RPMI7951 (cell line): Measurements from ENCODE around the gene GAMT. TPM values are rescaled to one million over a fixed set of nuclear protein-coding genes. Genes with fewer than 3 reads are reported as not detected.

Source experiments
- DNase-seq: peaks from one replicate; pipeline ENCODE4 v3.0.0-alpha.2; 2012; ENCODE audit warnings: low read depth
- total RNA-seq: library from RNA; depleted of rRNA; stranded (reverse); fragments of >200 nt; shearing (Covaris generic); gene quantifications from 2 replicates; pipeline ENCODE4 v1.2.3, GENCODE V29; 2014

Gene GAMT
- total RNA-seq, 1 experiment from 2014 or later, result 15.3 TPM

DNA sequence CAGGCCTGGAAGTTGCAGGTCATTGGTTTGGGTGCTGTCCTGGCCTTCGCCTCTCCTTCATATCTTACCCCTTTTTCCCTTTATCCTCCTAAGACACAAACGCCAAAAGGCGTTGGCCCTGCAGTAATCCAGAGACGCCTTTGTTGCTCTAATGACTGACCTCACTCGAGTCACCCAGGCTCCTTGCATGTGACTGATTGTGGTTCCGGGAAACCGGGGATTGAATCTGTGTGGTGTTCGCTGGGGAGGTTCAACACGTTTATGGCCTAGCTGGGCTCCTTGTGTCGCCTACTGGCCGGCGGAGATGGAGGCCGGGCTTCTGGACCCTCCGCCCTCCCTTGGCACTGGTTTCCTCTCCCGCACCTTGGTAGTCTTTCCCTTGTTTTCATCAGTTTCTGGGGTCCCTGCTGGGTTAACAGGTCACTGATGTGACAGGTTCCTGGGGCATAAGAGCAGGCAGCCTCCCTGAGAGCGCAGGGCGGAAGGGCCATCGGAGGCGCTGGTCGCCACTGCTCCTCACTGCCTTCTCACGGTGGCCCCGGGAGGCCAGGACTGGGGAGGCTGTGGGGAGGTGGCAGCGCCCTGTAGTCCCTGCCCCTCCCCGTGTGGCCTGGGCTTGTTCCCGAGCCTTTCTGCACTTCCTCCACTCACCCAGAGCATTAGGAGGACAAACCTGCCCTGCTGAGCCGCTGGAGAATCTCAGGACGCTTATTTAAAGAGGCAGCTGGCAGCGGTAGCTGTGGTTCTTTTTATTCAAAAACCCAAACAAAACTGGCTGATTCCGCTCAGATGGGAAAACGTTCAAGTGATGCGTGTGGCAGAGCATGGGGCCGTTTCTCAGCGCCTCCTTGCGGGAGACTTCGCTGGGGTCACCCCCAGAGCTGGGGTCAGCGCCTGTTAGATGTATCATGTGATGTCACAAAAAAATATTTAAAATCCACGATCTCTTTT is 35.7 kb downstream of the GAMT start:
- no peak for DNase-seq

- no peak for DNase-seq
Measured at GRCh38 chr19:1364070-1364704, 37.2 kb downstream of the GAMT start.

DNA sequence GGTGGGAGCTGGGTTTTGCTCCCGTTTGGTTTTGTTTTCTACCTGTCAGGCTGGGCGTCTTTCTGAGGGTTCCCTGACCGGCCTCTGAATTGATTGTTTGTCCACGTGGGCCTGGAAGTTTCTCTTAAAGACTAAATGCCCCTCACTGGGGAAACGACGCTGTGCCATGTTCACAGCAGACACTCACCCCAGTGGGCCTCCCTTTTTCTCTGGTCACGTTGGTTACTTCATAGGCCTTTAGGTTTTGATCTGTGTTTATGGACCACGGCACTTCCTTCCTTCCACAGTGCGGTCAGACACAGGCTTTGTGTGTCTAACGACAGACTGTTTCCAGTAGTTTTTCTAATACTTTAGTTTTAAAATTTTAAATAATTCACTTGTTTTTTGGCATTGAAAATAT is 37.7 kb downstream of the GAMT start:
- no peak for DNase-seq

- no peak for DNase-seq
Measured at GRCh38 chr19:1362387-1363257, 38.7 kb downstream of the GAMT start.

GRCh38 chr19:1361601-1362386 is 39.5 kb downstream of the GAMT start:
- peak; percentile 94 for DNase-seq

- DNase-seq, result peak; percentile 94
Measured at GRCh38 chr19:1360818-1361461, 40.4 kb downstream of the GAMT start.

GRCh38 chr19:1360126-1360817 is 41.1 kb downstream of the GAMT start:
- no peak for DNase-seq

DNA sequence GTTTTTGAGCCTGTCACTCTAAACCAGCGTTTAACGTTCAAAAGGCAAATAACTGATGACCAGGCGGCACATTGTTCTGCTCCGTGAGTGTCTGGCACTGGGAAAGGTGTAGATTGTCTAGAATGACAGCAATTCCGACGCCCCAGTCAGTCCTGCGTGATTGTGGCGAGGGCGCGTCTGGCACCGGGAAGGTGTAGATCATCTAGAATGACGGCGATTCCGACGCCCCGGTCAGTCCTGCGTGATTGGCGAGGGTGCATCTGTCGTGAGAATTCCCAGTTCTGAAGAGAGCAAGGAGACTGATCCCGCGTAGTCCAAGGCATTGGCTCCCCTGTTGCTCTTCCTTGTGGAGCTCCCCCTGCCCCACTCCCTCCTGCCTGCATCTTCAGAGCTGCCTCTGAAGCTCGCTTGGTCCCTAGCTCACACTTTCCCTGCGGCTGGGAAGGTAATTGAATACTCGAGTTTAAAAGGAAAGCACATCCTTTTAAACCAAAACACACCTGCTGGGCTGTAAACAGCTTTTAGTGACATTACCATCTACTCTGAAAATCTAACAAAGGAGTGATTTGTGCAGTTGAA is 43.7 kb downstream of the GAMT start:
- DNase-seq, result no peak

DNA sequence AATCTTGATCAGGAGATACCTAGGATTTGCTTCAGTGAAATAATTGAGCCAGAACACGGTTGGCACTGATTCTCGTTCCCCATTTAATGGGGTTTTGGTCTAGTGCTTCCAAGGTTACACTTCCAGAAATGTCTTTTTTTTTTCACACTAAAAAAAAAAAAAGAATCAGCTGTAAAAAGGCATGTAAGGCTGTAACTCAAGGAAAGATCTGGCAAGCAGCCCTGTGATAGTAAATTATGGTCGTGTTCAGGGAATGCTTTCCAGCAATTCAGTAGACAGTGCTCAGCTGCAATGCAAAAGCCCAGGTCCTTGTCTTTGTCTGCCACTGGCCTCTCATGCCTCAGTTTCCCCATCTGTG is 44.9 kb downstream of the GAMT start:
- peak; percentile 24 for DNase-seq

GRCh38 chr19:1355568-1356507 is 45.5 kb downstream of the GAMT start:
- DNase-seq, result peak; percentile 45

- no peak for DNase-seq
Measured at GRCh38 chr19:1354970-1355567, 46.3 kb downstream of the GAMT start.

DNA sequence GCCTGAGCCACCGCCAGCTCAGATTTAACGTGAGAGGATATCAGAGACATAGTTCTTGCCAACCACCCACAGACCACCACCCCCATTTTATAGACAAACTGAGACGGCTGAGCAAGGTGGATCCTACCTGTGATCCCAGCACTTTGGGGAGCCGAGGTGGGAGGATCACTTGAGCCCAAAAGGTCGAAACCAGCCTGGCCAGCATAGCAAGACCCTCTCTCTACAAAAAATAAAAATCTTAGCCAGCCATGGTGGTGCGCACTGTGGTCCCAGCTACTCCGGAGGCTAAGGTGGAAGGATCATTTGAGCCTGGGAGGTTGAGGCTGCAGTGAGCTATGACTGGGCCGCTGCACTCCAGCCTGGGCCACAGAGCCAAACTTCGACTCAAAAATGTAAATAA is 48.2 kb downstream of the GAMT start:
- no peak for DNase-seq

DNA sequence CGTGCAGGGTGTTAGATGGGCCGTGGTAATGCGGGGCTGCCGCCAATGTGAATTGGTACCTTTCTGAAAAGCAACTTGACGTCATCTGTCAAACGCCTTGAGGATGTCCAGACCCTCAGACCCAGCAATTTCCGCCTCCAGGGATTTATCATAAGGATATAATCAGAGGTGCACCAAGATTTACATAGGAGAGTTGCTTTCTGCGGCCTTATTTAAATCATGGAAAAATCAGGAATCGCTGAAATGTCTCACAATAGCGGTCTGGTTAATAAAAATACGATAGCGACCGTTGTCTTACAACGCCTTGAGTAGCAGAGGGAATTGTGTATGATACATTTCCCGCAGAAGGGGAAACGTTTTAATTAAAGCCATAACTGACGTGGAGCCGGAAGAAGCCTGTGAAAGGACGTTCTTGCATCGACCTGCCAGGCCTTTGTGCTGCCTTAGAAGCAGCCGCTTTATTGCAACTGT is 49.9 kb downstream of the GAMT start:
- DNase-seq, result no peak

GRCh38 chr19:1350867-1351266 is 50.5 kb downstream of the GAMT start:
- no peak for DNase-seq

- DNase-seq, result no peak
Measured at GRCh38 chr19:1349211-1349610, 52.1 kb downstream of the GAMT start.
